ENCODE results near the gene MPPE1.
A peak's percentile ranks its signal among the peaks of the same experiment; 100 is the strongest.

The MPPE1 gene

GRCh38 chr18:11851806-11852337, 56.2 kb downstream of the MPPE1 start:
- peak; percentile 58 for DNase-seq

GRCh38 chr18:11851146-11851805, 56.8 kb downstream of the MPPE1 start, which contains the start of gene CHMP1B:
TSS of gene CHMP1B (plus strand) at chr18:11851413. CDS start at chr18:11851512, 99 bp downstream.
- peak; percentile 95 for DNase-seq

- DNase-seq = peak; percentile 72
Observed at GRCh38 chr18:11850821-11851145, 57.3 kb downstream of the MPPE1 start.

- peak; percentile 70 for DNase-seq
Observed at GRCh38 chr18:11849841-11850634, 58.1 kb downstream of the MPPE1 start.

GRCh38 chr18:11849279-11849678, 58.8 kb downstream of the MPPE1 start:
- no peak for DNase-seq

- DNase-seq = no peak
Observed at GRCh38 chr18:11847811-11848210, 60.3 kb downstream of the MPPE1 start.

GRCh38 chr18:11845654-11846053, 62.5 kb downstream of the MPPE1 start:
- DNase-seq = no peak

- no peak for DNase-seq
Observed at GRCh38 chr18:11844436-11844835, 63.7 kb downstream of the MPPE1 start.

- no peak for DNase-seq
Observed at GRCh38 chr18:11842562-11842961, 65.6 kb downstream of the MPPE1 start.

GRCh38 chr18:11840493-11840892, 67.6 kb downstream of the MPPE1 start:
- DNase-seq = no peak

GRCh38 chr18:11839556-11839955, 68.6 kb downstream of the MPPE1 start:
- DNase-seq = no peak

- no peak for DNase-seq
Observed at GRCh38 chr18:11834772-11835171, 73.3 kb downstream of the MPPE1 start.

Data from central memory CD4-positive, alpha-beta T cell (primary cell).